Activated CD8-positive, alpha-beta memory T cell treated with anti-CD3 and anti-CD28 coated beads, Interleukin-2, amount 10 ng/mL, durations not matched to agents 7 days and 5 days (primary cell): ENCODE measurements around the gene KIF3B. TPM values are rescaled to one million over a fixed set of nuclear protein-coding genes. Genes with fewer than 3 reads are reported as not detected.
"Not testable (repeated sequence)": the region's sequence is repeated elsewhere in the genome, so short reads cannot be mapped to it uniquely, and the experiment has no call there.

Experiments
- ATAC-seq: fragments of 150-1000 bp; cut with Tn5 transposase; one replicate; pipeline ENCODE4 v1.10.0; 2021; ENCODE audit warnings: moderate library complexity
- CTCF ChIA-PET: fragments of 350-600 bp; sonication (Branson Sonifier 250); formaldehyde crosslinking; loops from one replicate; lab custom pipeline; 2021; ENCODE audit warnings: antibody characterized with exemption; lab: Charles Lee
- DNase-seq: peaks from one replicate; pipeline ENCODE4 v3.0.0-alpha.2; 2020
- H3K27ac Mint-ChIP-seq: one replicate; pipeline ENCODE4 v1.8.0; 2021; ENCODE audit warnings: mild to moderate bottlenecking, mixed read lengths
- H3K27me3 Mint-ChIP-seq: one replicate; pipeline ENCODE4 v1.8.0; 2021; ENCODE audit warnings: mixed read lengths
- H3K36me3 Mint-ChIP-seq: one replicate; pipeline ENCODE4 v1.8.0; 2021; ENCODE audit warnings: mild to moderate bottlenecking, mixed read lengths
- H3K4me1 Mint-ChIP-seq: one replicate; pipeline ENCODE4 v1.8.0; 2021; ENCODE audit warnings: mixed read lengths
- H3K4me3 Mint-ChIP-seq: one replicate; pipeline ENCODE4 v1.8.0; 2021; ENCODE audit warnings: mild to moderate bottlenecking, moderate library complexity, mixed read lengths
- H3K9me3 Mint-ChIP-seq: one replicate; pipeline ENCODE4 v1.8.0; 2022; ENCODE audit warnings: low read depth, mixed read lengths
- total RNA-seq, 2 experiments: library from RNA; stranded (reverse); gene quantifications; one replicate each; pipeline ENCODE4 v1.2.3, GENCODE V29; 2021

Gene KIF3B
- total RNA-seq, 2 experiments from 2014 or later, result 19.9 to 26.0 TPM

DNA sequence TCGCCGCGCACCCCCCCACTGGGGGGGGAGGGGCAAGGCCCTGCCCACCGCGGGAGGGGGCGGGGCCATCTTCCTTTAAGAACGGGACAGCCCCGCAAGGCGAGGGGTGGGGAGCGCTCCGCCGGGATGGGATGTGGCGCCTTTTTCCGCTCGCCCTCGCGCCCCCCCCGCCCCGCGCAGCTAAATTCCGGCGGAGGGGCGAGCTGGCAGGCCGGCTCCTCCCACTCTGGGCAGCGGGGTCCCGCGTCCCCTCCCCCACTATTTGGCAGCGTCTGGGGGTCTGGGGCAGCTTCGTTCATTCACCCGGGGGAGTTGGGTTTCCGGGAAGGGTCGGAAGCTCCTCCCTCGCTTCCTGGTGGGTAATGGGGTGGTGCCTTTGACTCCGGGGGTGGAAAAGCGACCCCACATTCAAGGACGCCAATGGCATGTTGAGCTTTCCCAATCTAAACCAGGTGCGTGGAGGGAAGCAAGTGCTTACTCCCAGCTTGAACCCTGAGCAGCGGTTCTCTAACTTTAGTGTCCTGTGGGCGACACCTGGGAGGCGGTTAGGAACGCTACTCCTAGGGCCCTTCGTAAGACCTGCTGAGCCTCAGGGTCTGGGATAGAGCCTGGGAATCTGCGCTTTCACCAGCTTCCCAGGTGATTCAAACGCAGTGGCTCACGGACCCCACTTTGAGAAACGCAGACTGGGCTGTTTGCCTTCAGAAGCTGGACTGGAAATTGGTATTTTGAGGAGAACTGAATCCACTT is 81.6 kb downstream of the KIF3B start:
- DNase-seq (peak; percentile 86), ATAC-seq (peak; percentile 27)
- Mint-ChIP-seq H3K36me3 (peaks cover 21% of the 10 kb centered on the region), H3K27ac (peak overlapping the region; percentile 88), H3K9me3 (no peaks in the 10 kb centered on the region), H3K4me1 (peaks cover 72% of the 10 kb centered on the region), H3K4me3 (peak overlapping the region; percentile 87), H3K27me3 (no peaks in the 10 kb centered on the region)
- CTCF ChIA-PET, result interaction anchor here (0.6 to 1.9 kb wide), 9 partner anchors 8 to 381 kb away, joined by 3 to 6 read pairs (median 4); no protein-coding TSS in a partner anchor

DNA sequence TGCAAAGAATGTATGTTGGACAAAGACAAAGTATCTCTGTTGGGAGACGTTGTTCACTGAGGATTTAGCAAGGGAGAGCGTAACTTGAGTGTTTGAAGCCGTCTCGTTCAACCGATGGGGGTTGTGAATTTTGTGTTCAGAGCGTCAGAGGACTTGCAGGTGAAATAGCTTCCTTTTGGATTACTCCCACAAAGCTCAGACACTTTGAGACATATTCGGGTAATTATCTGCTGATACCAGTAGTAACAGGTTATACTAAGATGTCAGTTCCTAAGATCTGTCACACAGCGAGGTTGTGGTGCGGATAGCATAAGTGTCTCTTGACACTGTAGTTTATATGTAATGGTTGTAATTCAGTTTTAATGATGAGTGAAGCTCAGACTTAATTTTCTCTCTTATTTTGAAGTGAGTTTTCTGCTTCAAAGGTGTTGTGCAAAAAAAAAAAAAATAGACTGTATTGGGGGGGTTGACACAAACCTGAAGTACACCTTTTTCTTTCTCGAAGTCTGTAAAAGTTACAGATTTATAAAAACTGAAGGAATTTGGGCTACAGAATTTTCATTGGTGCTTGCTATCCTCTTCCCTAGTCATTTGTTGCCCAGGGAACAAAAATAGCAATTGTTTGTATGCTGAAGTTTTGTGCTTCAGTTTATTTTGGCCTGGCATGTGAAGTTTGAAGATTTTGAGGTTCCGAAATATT is 82.3 kb downstream of the KIF3B start:
- peaks cover 21% of the 10 kb centered on the region for H3K36me3 Mint-ChIP-seq
- H3K27ac Mint-ChIP-seq, result peak overlapping the region; percentile 88

DNA sequence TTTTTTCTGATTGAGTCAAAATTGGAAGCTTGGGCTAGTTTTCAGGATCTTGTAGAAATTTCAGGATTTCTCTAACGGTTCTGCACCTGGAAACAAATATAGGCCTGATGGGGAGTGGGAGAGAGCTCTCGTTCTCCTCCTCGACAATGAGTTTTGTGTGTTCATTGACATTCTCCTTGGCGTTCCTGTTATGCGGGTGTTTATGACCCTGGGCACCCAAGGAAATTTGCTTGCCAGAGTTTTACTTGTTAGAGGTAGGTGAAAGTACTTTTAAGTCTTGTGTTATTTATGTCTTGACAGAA is 82.8 kb downstream of the KIF3B start:
- Mint-ChIP-seq H3K9me3 (no peaks in the 10 kb centered on the region), H3K4me3 (peak overlapping the region; percentile 87), H3K27me3 (no peaks in the 10 kb centered on the region), H3K27ac (peak overlapping the region; percentile 88), H3K36me3 (peaks cover 21% of the 10 kb centered on the region), H3K4me1 (peaks cover 69% of the 10 kb centered on the region)
- CTCF ChIA-PET, result interaction anchor here (0.8 to 1.4 kb wide), 6 partner anchors 10 to 292 kb away, joined by 3 to 5 read pairs (median 4); no protein-coding TSS in a partner anchor
- DNase-seq, result no peak
- ATAC-seq, result no peak

More for the DNA sequence above, 82.3 kb downstream of the KIF3B start:
- no peak for ATAC-seq
- no peaks in the 10 kb centered on the region for H3K27me3 Mint-ChIP-seq
- peaks cover 69% of the 10 kb centered on the region for H3K4me1 Mint-ChIP-seq
- no peaks in the 10 kb centered on the region for H3K9me3 Mint-ChIP-seq
- H3K4me3 Mint-ChIP-seq, result peak overlapping the region; percentile 87
- no peak for DNase-seq
- CTCF ChIA-PET, result interaction anchor here (0.6 to 1.9 kb wide), 11 partner anchors 9 to 381 kb away, joined by 3 to 6 read pairs (median 4); no protein-coding TSS in a partner anchor

DNA sequence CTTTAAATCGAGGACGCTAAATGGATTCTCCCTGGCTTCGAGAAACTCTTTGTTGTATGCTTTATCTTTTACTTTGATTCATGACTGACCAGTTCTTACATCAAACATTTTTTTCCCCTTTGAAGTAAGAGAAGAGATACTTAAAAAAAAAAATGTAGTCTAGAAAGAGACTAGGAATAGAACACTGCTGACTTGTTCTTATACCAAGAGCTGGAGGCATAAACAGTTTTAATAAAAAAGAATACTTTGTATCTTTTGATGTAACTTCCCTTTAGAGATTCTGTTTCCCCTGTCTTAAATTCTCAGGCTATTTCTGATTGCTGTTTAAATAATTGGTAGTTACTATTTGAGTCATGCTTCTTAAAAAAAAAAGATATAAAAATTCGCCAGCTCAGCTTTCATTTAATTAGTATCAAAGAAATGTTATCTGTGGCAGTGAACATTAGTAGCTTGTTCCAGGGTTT is 85.5 kb downstream of the KIF3B start:
- Mint-ChIP-seq H3K4me3 (peak overlapping the region; percentile 87), H3K27ac (peak overlapping the region; percentile 58)
- no peak for ATAC-seq

DNA sequence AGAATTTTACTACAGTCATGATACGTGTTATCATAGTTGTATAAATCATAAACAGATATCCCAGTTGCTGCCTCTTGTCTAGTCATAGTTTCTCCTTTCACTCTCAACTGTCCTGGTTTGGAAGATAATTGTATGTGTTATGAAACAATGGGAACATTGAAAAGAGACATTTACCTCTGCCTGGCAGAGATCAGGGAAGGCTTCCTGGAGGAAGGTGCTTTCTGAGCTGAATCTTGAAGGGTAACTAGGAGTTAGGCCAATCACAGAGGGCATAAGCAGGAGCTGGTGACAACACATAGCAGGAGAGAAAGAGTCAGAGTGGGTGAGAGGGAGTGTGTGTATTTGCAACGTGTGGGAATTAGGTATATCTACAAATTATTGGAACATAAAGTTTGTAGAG is 86.0 kb downstream of the KIF3B start:
- CTCF ChIA-PET, result interaction anchor here (1.0 kb wide), 2 partner anchors 11 to 122 kb away, joined by 4 to 5 read pairs; no protein-coding TSS in a partner anchor
- Mint-ChIP-seq H3K27me3 (no peaks in the 10 kb centered on the region), H3K9me3 (no peaks in the 10 kb centered on the region), H3K36me3 (peaks cover 35% of the 10 kb centered on the region), H3K4me1 (peaks cover 76% of the 10 kb centered on the region), H3K27ac (peak overlapping the region; percentile 52), H3K4me3 (no peak overlapping the region)
- no peak for ATAC-seq
- DNase-seq, result no peak

More for the DNA sequence above, 85.5 kb downstream of the KIF3B start:
- DNase-seq, result no peak
- Mint-ChIP-seq H3K36me3 (peaks cover 32% of the 10 kb centered on the region), H3K9me3 (no peaks in the 10 kb centered on the region), H3K27me3 (no peaks in the 10 kb centered on the region), H3K4me1 (peaks cover 71% of the 10 kb centered on the region)
- CTCF ChIA-PET, result interaction anchor here (1.0 kb wide), 1 partner anchor 10 kb away, joined by 5 read pairs; no protein-coding TSS in a partner anchor

DNA sequence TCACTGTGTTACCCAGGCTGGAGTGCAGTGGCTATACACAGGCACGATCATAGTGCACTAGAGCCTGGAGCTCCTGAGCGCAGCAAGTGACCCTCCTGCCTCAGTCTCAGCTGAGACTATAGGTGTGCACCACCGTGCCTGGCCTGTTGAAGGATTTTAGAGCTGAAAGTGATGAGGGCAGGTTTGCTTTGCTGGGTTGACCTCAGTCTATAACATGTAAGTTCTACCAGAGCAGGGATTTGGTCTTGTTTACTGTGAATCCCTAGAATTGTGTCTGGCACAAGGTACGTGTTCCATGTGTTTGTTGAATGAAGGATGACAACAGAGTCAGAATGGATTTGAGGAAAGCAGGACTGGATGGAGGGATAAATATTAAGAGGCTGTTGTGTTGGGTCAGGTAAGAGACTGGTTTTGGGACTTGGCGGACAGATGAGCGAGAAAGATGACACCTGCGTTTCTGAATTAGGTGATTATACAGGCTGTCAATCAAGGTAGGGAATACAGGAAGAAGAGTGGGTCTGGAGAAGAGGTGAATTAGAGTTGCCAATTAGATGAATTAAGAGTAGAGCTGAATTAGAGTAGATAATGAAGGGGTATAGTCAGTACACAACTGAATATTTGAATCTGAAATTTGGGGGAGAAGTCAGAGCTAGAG is 87.2 kb downstream of the KIF3B start:
- Mint-ChIP-seq H3K9me3 (no peaks in the 10 kb centered on the region), H3K4me1 (peaks cover 81% of the 10 kb centered on the region), H3K27ac (peak overlapping the region; percentile 1), H3K27me3 (no peaks in the 10 kb centered on the region), H3K4me3 (no peak overlapping the region), H3K36me3 (peaks cover 34% of the 10 kb centered on the region)
- CTCF ChIA-PET, result interaction anchor here (0.7 to 1.0 kb wide), 3 partner anchors 27 to 121 kb away, joined by 3 to 4 read pairs (median 4); no protein-coding TSS in a partner anchor
- DNase-seq, result no peak
- no peak for ATAC-seq

DNA sequence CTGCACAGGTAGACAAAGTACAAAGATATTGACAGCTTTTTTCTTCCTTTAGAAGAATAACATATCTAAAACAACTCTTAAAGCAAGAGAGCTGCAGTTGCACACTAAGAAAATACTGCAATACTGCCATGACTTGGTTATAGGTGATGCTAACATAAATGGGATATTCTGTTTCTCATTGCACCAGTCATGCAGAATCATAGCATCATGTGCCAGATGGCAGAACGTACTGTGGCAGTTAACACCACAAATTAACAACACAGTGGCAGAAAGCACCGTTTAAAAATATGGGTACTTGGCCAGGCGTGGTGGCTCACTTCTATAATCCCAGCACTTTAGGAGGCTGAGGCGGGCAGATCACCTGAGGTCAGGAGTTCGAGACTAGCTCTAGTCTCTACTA is 88.1 kb downstream of the KIF3B start:
- CTCF ChIA-PET, result interaction anchor here (0.7 to 1.0 kb wide), 2 partner anchors 26 to 65 kb away, joined by 3 to 4 read pairs; no protein-coding TSS in a partner anchor
- Mint-ChIP-seq H3K27me3 (no peaks in the 10 kb centered on the region), H3K4me1 (peaks cover 73% of the 10 kb centered on the region), H3K9me3 (no peaks in the 10 kb centered on the region), H3K36me3 (peaks cover 35% of the 10 kb centered on the region), H3K4me3 (no peak overlapping the region), H3K27ac (peak overlapping the region; percentile 51)
- DNase-seq (no peak), ATAC-seq (no peak)

DNA sequence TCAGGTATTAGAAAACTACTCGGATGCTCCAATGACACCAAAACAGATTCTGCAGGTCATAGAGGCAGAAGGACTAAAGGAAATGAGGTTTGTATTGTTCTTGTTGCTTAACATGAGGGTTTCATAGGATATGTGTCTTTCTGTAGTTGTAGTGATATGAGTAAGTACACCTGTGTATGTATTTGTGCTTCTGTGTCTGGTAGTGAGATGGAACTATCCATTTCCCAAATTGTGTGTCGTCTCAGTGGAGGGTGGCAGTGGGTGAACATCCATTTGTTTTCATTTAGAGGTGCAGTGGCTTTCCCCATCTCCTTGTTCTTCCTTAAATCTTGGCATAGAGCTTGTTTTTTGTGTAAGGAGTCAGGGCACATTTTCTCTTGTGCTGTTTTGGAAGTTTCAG is 88.9 kb downstream of the KIF3B start:
- ATAC-seq (peak; percentile 45), DNase-seq (no peak)
- Mint-ChIP-seq H3K4me3 (no peak overlapping the region), H3K4me1 (peaks cover 67% of the 10 kb centered on the region), H3K27me3 (no peaks in the 10 kb centered on the region), H3K9me3 (no peaks in the 10 kb centered on the region), H3K36me3 (peaks cover 35% of the 10 kb centered on the region), H3K27ac (peak overlapping the region; percentile 60)
- CTCF ChIA-PET, result no interaction called here

DNA sequence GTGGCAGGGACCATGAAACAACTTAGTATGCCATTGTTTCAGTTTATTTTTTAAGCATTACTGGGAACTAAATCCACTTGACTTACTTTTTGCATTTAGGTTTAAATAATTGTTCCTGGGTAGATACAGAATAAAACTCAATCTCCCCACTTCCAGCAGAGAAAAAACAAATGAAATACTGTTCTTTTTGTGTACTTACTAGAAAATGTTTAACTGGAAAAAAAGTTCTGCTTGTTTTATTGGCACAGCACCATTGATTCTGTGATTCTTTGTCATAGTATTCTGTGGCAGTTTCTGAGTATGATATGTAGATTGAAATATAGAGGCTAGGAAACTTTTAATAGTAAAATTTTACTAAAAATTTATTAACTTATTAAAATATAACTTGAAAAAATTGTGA is 90.9 kb downstream of the KIF3B start:
- Mint-ChIP-seq H3K4me3 (no peak overlapping the region), H3K27me3 (no peaks in the 10 kb centered on the region), H3K27ac (no peak overlapping the region), H3K9me3 (no peaks in the 10 kb centered on the region), H3K4me1 (peaks cover 48% of the 10 kb centered on the region), H3K36me3 (peaks cover 35% of the 10 kb centered on the region)
- ATAC-seq (no peak), DNase-seq (no peak)
- CTCF ChIA-PET, result no interaction called here

DNA sequence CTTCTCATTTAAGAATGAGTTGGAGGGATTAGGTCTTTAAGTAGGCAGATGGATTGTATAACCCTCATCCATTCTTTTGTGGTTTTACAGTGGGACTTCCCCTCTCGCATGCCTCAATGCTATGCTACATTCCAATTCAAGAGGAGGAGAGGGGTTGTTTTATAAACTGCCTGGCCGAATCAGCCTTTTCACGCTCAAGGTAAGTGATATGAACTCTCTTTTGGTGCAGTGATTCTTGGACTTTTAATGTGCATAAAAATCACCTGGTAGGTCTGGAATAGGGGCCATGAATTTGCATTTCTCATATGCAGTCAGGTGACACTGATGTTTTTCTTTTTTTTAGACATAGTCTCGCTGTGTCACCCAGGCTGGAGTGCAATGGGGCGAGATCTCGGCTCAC is 91.5 kb downstream of the KIF3B start:
- CTCF ChIA-PET, result no interaction called here
- H3K36me3 Mint-ChIP-seq, result peaks cover 35% of the 10 kb centered on the region
- DNase-seq (no peak), ATAC-seq (no peak)
- peaks cover 42% of the 10 kb centered on the region for H3K4me1 Mint-ChIP-seq
- H3K9me3 Mint-ChIP-seq, result no peaks in the 10 kb centered on the region
- no peak overlapping the region for H3K27ac Mint-ChIP-seq
- H3K4me3 Mint-ChIP-seq, result no peak overlapping the region
- no peaks in the 10 kb centered on the region for H3K27me3 Mint-ChIP-seq

DNA sequence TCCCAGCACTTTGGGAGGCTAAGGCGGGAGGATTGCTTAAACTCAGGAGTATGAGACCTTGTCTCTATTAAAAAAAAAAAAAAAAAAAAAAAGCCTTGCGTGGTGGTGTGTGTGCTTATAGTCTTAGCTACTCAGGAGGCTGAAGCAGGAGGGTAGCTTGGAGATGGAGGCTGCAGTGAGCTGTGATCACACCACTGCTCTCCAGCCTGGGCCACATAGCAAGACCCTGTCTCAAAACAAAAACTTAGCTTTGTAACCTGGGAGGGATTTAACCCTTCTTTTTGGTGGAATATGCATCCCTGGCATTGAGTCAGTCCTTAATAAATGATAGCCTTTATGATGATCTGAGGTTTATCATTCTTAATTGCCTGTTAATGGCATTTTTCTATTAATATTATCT is 93.4 kb downstream of the KIF3B start:
- peaks cover 27% of the 10 kb centered on the region for H3K4me1 Mint-ChIP-seq
- ATAC-seq (no peak), DNase-seq (no peak)
- H3K9me3 Mint-ChIP-seq, result no peaks in the 10 kb centered on the region
- peaks cover 38% of the 10 kb centered on the region for H3K36me3 Mint-ChIP-seq
- CTCF ChIA-PET, result interaction anchor here (1.8 kb wide), 1 partner anchor 11 kb away, joined by 3 read pairs; no protein-coding TSS in a partner anchor
- H3K27ac Mint-ChIP-seq, result no peak overlapping the region
- no peak overlapping the region for H3K4me3 Mint-ChIP-seq
- no peaks in the 10 kb centered on the region for H3K27me3 Mint-ChIP-seq

DNA sequence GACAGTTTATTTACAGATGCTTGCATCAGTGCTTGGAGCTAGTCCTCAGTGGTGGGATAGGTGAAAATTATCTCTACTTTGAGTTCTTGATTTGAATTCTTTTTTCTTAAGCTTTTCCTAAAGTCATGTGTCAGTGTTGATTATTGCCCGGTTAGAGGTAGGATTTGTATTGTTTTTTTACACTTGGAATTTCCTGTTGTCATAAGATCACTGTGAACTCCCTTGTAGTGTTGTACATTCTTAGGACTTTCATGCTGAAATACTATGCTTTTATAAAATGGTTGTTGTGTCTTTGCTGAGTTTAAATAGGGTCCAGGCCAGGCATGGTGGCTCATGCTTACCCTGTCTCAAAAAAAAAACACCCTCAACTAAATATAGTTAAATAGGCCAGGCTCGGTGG is 101.0 kb downstream of the KIF3B start:
- DNase-seq (no peak), ATAC-seq (no peak)
- Mint-ChIP-seq H3K27ac (peak overlapping the region; percentile 52), H3K27me3 (no peaks in the 10 kb centered on the region), H3K9me3 (no peaks in the 10 kb centered on the region), H3K36me3 (peaks cover 24% of the 10 kb centered on the region), H3K4me1 (peaks cover 2% of the 10 kb centered on the region), H3K4me3 (no peak overlapping the region)
- CTCF ChIA-PET, result interaction anchor here (1.2 kb wide), 1 partner anchor 10 kb away, joined by 4 read pairs; no protein-coding TSS in a partner anchor

DNA sequence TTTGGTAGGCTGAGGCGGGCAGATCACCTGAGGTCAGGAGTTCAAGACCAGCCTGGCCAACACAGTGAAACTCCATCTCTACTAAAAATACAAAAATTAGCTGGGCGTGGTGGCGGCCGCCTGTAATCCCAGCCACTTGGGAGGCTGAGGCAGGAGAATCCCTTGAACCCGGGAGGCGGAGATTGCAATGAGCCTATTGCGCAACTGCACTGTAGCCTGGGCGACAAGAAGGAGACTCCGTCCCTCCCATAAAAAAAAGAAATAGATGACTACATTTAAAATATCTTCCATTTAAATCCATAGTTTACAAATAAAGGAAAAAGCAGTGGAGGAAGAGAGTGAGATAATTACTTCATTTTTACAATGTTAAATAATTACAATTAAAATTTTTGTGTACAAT is 102.6 kb downstream of the KIF3B start:
- H3K9me3 Mint-ChIP-seq, H3K27ac Mint-ChIP-seq: not testable (repeated sequence)

More for the DNA sequence above, 102.6 kb downstream of the KIF3B start:
- DNase-seq, H3K27me3 Mint-ChIP-seq, ATAC-seq, CTCF ChIA-PET, H3K4me3 Mint-ChIP-seq: not testable (repeated sequence)
- Mint-ChIP-seq H3K36me3 (peaks cover 28% of the 10 kb centered on the region), H3K4me1 (peaks cover 17% of the 10 kb centered on the region)
